Dendritic cell treated with granulocyte-macrophage colony-stimulating factor and Interleukin-4, amounts not matched to agents 40 ng/mL and 50 ng/mL, for 4 days (primary cell): Measurements from ENCODE around the gene SYK.
A peak's percentile ranks its signal among the peaks of the same experiment; 100 is the strongest.
"Not testable (repeated sequence)": the region's sequence is repeated elsewhere in the genome, so short reads cannot be mapped to it uniquely, and the experiment has no call there.

ENCODE experiments used
- H3K27ac Mint-ChIP-seq: one replicate; pipeline ENCODE4 v1.8.0; 2022; ENCODE audit warnings: mild to moderate bottlenecking, mixed read lengths
- H3K27me3 Mint-ChIP-seq: one replicate; pipeline ENCODE4 v1.8.0; 2022; ENCODE audit warnings: mild to moderate bottlenecking, mixed read lengths
- H3K36me3 Mint-ChIP-seq: one replicate; pipeline ENCODE4 v1.8.0; 2022; ENCODE audit warnings: low read depth, mixed read lengths
- H3K4me1 Mint-ChIP-seq: one replicate; pipeline ENCODE4 v1.8.0; 2022; ENCODE audit warnings: low read depth, mixed read lengths
- H3K4me3 Mint-ChIP-seq: one replicate; pipeline ENCODE4 v1.8.0; 2022; ENCODE audit warnings: mild to moderate bottlenecking, moderate library complexity, mixed read lengths
- H3K9me3 Mint-ChIP-seq: one replicate; pipeline ENCODE4 v1.8.0; 2022; ENCODE audit warnings: mixed read lengths
- intact Hi-C: fragments of 100-400 bp; cut with micrococcal nuclease; formaldehyde crosslinking; loops from one replicate; pipeline ENCODE4 v1.15.0; 2022

Gene SYK

GRCh38 chr9:90783552-90783951 lies 18.1 kb upstream of the SYK start:
- Mint-ChIP-seq H3K27ac (no peak overlapping the region), H3K4me3 (no peak overlapping the region), H3K4me1 (peaks cover 26% of the 10 kb centered on the region), H3K36me3 (no peaks in the 10 kb centered on the region), H3K27me3 (no peaks in the 10 kb centered on the region), H3K9me3 (no peaks in the 10 kb centered on the region)
- intact Hi-C loops = no loop called here

- H3K4me1 Mint-ChIP-seq = peaks cover 30% of the 10 kb centered on the region
- no peaks in the 10 kb centered on the region for H3K36me3 Mint-ChIP-seq
- no peaks in the 10 kb centered on the region for H3K9me3 Mint-ChIP-seq
- H3K4me3 Mint-ChIP-seq = no peak overlapping the region
- H3K27me3 Mint-ChIP-seq = no peaks in the 10 kb centered on the region
- intact Hi-C loops = no loop called here
- H3K27ac Mint-ChIP-seq = no peak overlapping the region
Observed at GRCh38 chr9:90783964-90784363, 17.7 kb upstream of the SYK start.

GRCh38 chr9:90787771-90788460 lies 13.7 kb upstream of the SYK start:
- Mint-ChIP-seq H3K27me3 (no peaks in the 10 kb centered on the region), H3K4me3 (no peak overlapping the region), H3K9me3 (no peaks in the 10 kb centered on the region), H3K36me3 (no peaks in the 10 kb centered on the region), H3K4me1 (peaks cover 38% of the 10 kb centered on the region), H3K27ac (no peak overlapping the region)
- intact Hi-C loops = no loop called here

GRCh38 chr9:90788527-90788926 lies 13.1 kb upstream of the SYK start:
- H3K9me3 Mint-ChIP-seq, H3K4me3 Mint-ChIP-seq: not testable (repeated sequence)
- peaks cover 32% of the 10 kb centered on the region for H3K4me1 Mint-ChIP-seq

GRCh38 chr9:90789408-90789807 lies 12.2 kb upstream of the SYK start:
- peaks cover 33% of the 10 kb centered on the region for H3K4me1 Mint-ChIP-seq
- H3K27ac Mint-ChIP-seq = peak overlapping the region; percentile 70
- no peak overlapping the region for H3K4me3 Mint-ChIP-seq
- intact Hi-C loops = no loop called here
- no peaks in the 10 kb centered on the region for H3K27me3 Mint-ChIP-seq
- no peaks in the 10 kb centered on the region for H3K9me3 Mint-ChIP-seq
- H3K36me3 Mint-ChIP-seq = no peaks in the 10 kb centered on the region

More at GRCh38 chr9:90788527-90788926, 13.1 kb upstream of the SYK start:
- H3K27me3 Mint-ChIP-seq, H3K36me3 Mint-ChIP-seq, intact Hi-C loops: not testable (repeated sequence)
- peak overlapping the region; percentile 70 for H3K27ac Mint-ChIP-seq

- Mint-ChIP-seq H3K27ac (peak overlapping the region; percentile 70), H3K4me1 (peaks cover 34% of the 10 kb centered on the region), H3K9me3 (no peaks in the 10 kb centered on the region), H3K4me3 (no peak overlapping the region), H3K36me3 (no peaks in the 10 kb centered on the region), H3K27me3 (no peaks in the 10 kb centered on the region)
- intact Hi-C loops = no loop called here
Observed at GRCh38 chr9:90789862-90790261, 11.8 kb upstream of the SYK start.

- peaks cover 53% of the 10 kb centered on the region for H3K4me1 Mint-ChIP-seq
- H3K36me3 Mint-ChIP-seq, H3K27me3 Mint-ChIP-seq, H3K4me3 Mint-ChIP-seq, intact Hi-C loops, H3K9me3 Mint-ChIP-seq: not testable (repeated sequence)
- H3K27ac Mint-ChIP-seq = peak overlapping the region; percentile 70
Observed at GRCh38 chr9:90793024-90793423, 8.6 kb upstream of the SYK start.

GRCh38 chr9:90793729-90794128 lies 7.9 kb upstream of the SYK start:
- Mint-ChIP-seq H3K27me3 (no peaks in the 10 kb centered on the region), H3K4me1 (peaks cover 54% of the 10 kb centered on the region), H3K9me3 (no peaks in the 10 kb centered on the region), H3K27ac (peak overlapping the region; percentile 70), H3K36me3 (no peaks in the 10 kb centered on the region), H3K4me3 (no peak overlapping the region)
- intact Hi-C loops = no loop called here

- no peaks in the 10 kb centered on the region for H3K36me3 Mint-ChIP-seq
- H3K27me3 Mint-ChIP-seq = no peaks in the 10 kb centered on the region
- peaks cover 54% of the 10 kb centered on the region for H3K4me1 Mint-ChIP-seq
- H3K27ac Mint-ChIP-seq = peak overlapping the region; percentile 86
- no peak overlapping the region for H3K4me3 Mint-ChIP-seq
- intact Hi-C loops = no loop called here
- no peaks in the 10 kb centered on the region for H3K9me3 Mint-ChIP-seq
Observed at GRCh38 chr9:90795084-90795483, 6.5 kb upstream of the SYK start.

GRCh38 chr9:90795871-90796317 lies 5.7 kb upstream of the SYK start:
- intact Hi-C loops = no loop called here
- Mint-ChIP-seq H3K36me3 (no peaks in the 10 kb centered on the region), H3K4me3 (no peak overlapping the region), H3K27ac (peak overlapping the region; percentile 86), H3K9me3 (no peaks in the 10 kb centered on the region), H3K27me3 (no peaks in the 10 kb centered on the region), H3K4me1 (peaks cover 60% of the 10 kb centered on the region)

- intact Hi-C loops = no loop called here
- no peaks in the 10 kb centered on the region for H3K27me3 Mint-ChIP-seq
Observed at GRCh38 chr9:90799271-90799852, 2.3 kb upstream of the SYK start.

GRCh38 chr9:90801973-90802322 lies 329 bp downstream of the SYK start:
- H3K9me3 Mint-ChIP-seq = no peaks in the 10 kb centered on the region
- H3K27me3 Mint-ChIP-seq = no peaks in the 10 kb centered on the region
- H3K4me3 Mint-ChIP-seq = peak overlapping the region; percentile 97
- peaks cover 54% of the 10 kb centered on the region for H3K36me3 Mint-ChIP-seq
- peak overlapping the region; percentile 100 for H3K27ac Mint-ChIP-seq
- intact Hi-C loops = no loop called here
- H3K4me1 Mint-ChIP-seq = peaks cover 70% of the 10 kb centered on the region

More at GRCh38 chr9:90799271-90799852, 2.3 kb upstream of the SYK start:
- peak overlapping the region; percentile 100 for H3K27ac Mint-ChIP-seq
- H3K9me3 Mint-ChIP-seq = no peaks in the 10 kb centered on the region
- peaks cover 60% of the 10 kb centered on the region for H3K4me1 Mint-ChIP-seq
- H3K36me3 Mint-ChIP-seq = peaks cover 28% of the 10 kb centered on the region
- peak overlapping the region; percentile 13 for H3K4me3 Mint-ChIP-seq

- Mint-ChIP-seq H3K4me1 (peaks cover 70% of the 10 kb centered on the region), H3K27me3 (no peaks in the 10 kb centered on the region), H3K36me3 (peaks cover 60% of the 10 kb centered on the region), H3K27ac (peak overlapping the region; percentile 100), H3K4me3 (peak overlapping the region; percentile 97), H3K9me3 (no peaks in the 10 kb centered on the region)
- intact Hi-C loops = no loop called here
Observed at GRCh38 chr9:90802386-90802985, 867 bp downstream of the SYK start.

- peaks cover 75% of the 10 kb centered on the region for H3K36me3 Mint-ChIP-seq
- H3K4me1 Mint-ChIP-seq = peaks cover 74% of the 10 kb centered on the region
- H3K27me3 Mint-ChIP-seq = no peaks in the 10 kb centered on the region
- peak overlapping the region; percentile 97 for H3K4me3 Mint-ChIP-seq
- H3K9me3 Mint-ChIP-seq = no peaks in the 10 kb centered on the region
- intact Hi-C loops = no loop called here
- peak overlapping the region; percentile 100 for H3K27ac Mint-ChIP-seq
Observed at GRCh38 chr9:90803860-90804593, 2.4 kb downstream of the SYK start.
